HG03460 (cell line): ENCODE measurements around the gene UBTD1.
"Not testable (repeated sequence)": the region's sequence is repeated elsewhere in the genome, so short reads cannot be mapped to it uniquely, and the experiment has no call there.

Experiments
- ATAC-seq: cut with Tn5 transposase; IDR thresholded peaks from one replicate; pipeline ENCODE4 v1.9.1; 2021; ENCODE audit not compliant: unreplicated experiment

UBTD1 gene, protein sequence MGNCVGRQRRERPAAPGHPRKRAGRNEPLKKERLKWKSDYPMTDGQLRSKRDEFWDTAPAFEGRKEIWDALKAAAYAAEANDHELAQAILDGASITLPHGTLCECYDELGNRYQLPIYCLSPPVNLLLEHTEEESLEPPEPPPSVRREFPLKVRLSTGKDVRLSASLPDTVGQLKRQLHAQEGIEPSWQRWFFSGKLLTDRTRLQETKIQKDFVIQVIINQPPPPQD

GRCh38 chr10:97498841-97499560 is at the start of gene UBTD1:
Gene UBTD1, plus strand, starts transcription at chr10:97498924. Its CDS starts 280 bp downstream, at chr10:97499204.
- ATAC-seq: peak; percentile 4

- no peak for ATAC-seq
Observed at GRCh38 chr10:97450828-97451227, 47.9 kb upstream of the UBTD1 start.

DNA sequence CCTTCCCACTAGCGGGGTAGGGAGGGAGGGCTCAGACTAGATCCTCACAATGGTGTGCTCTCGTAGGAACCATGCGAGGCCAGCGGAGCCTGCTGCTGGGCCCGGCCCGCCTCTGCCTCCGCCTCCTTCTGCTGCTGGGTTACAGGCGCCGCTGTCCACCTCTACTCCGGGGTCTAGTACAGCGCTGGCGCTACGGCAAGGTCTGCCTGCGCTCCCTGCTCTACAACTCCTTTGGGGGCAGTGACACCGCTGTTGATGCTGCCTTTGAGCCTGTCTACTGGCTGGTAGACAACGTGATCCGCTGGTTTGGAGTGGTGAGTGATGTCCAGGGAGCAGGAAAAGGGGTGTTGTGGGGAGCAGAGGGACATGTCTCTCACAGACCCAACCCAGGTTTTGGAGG is 47.1 kb upstream of the UBTD1 start:
- no peak for ATAC-seq

DNA sequence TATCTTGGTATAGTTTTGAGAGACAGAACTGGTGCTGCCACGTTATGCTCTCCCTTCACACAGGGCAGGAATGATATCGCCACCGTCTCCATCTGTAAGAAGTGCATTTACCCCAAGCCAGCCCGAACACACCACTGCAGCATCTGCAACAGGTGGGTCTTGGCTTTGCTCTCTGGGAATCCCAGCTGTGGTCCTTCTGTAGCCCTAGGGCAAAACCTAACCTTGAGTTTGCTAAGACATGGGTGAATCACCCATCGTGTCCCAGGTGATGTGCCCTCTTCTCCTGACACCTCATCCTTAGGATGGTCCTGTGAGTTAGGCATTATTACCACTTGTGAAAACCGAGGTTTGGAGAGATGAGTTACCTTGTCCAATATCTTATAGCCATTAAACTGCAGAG is 46.4 kb upstream of the UBTD1 start:
- ATAC-seq: no peak

DNA sequence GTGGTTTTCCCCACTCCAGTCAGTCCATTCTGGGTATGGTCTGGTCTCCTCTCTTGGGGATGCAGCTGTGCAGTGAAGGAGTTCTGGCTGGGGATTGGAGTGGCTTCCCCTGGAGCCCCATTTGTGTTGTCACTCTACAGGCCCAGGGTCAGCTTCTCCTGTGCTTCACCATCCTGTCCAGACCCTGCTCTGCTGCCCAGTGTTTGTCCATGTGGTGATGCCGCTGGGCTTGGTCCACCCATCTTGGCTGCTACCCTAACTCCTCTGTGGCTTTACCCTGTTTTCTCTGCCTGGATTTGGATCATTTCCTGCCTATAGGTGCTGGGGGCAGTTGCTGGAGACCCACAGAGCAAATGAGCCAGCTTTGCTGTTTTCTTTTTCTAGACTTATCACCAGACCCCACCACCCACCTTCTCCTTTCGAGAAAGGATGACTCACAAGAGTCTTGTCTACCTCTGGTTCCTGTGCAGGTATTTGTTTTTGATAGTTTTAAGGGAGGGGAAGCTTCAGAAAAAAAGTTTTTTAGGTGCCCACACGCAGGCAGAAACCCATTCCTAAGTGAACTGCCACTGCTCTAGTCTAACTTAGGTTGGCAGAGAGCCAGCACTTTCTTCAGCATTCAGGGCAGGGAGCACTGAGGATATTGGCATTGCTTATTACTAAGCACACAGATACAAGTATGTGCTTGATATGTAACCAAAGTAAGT is 44.2 kb upstream of the UBTD1 start:
- no peak for ATAC-seq

DNA sequence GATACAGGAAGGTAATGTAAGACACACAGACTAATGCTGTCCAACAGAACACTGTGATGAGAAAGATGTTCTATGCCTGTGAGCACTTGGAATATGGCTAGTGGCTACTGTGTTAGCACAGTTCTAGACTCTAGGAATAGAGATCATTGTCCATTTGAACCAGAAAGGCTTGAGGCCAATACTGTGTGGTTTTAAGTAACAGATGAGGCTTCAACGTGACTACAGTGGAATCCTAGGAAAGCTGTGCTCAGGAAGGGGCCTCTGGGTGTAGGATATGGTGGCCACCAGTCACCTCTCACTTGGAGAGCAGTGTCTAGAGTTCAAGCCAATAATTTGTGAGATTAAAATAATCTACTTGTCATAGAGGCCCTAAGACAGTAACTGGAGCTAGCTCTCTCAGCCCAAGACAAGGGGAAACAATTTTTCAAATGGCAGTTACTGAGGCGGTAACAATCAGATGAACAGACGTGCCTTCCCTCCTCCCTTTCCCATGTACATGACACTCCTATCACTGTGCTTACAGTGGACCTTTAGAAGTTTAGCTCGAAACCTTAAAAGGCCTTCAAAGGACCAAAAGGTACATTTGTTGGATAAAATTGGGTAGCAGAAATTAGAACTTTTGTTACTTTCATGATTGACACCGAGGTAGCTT is 42.6 kb upstream of the UBTD1 start:
- ATAC-seq: no peak

GRCh38 chr10:97456686-97457065 is 42.0 kb upstream of the UBTD1 start:
- ATAC-seq: no peak

DNA sequence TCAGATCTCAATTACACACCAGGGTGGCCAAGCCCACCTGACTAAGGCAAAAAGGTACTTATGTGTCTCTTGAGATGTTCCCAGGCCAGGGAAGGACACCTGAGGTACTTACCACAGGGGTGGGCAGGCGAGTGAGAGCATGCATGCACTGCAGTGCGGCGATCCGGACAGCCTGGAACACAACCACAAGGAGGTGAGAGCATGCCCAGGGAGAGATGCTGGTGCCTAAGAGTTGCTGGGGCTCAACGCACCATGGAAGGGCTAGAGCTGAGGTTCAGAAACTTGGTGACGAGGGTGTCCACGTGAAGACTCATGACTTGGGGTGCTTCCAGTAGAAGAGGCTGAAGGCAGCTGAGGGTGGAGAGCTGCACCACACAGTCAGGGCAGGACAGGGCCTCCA is 39.6 kb upstream of the UBTD1 start:
- no peak for ATAC-seq

DNA sequence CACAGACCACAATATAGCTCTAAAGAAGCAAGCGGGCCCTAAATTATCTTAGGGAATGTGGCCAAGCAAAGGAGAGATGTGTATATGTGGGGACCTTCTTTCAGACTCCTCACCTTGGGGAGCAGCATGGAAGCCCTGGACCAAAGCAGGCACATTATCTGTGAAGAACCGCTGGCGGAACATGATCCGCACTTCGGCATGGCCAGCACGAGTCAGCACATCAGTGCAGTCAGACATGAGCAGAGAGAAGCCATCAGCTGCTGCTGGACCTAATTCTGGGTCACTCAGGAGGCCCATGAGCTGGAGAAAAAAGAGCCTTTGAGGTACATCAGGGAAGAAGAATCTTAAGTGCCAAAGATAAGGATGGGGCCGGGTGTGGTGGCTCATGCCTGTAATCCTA is 38.8 kb upstream of the UBTD1 start:
- ATAC-seq: no peak

GRCh38 chr10:97462309-97462708 is 36.4 kb upstream of the UBTD1 start:
- ATAC-seq: no peak

DNA sequence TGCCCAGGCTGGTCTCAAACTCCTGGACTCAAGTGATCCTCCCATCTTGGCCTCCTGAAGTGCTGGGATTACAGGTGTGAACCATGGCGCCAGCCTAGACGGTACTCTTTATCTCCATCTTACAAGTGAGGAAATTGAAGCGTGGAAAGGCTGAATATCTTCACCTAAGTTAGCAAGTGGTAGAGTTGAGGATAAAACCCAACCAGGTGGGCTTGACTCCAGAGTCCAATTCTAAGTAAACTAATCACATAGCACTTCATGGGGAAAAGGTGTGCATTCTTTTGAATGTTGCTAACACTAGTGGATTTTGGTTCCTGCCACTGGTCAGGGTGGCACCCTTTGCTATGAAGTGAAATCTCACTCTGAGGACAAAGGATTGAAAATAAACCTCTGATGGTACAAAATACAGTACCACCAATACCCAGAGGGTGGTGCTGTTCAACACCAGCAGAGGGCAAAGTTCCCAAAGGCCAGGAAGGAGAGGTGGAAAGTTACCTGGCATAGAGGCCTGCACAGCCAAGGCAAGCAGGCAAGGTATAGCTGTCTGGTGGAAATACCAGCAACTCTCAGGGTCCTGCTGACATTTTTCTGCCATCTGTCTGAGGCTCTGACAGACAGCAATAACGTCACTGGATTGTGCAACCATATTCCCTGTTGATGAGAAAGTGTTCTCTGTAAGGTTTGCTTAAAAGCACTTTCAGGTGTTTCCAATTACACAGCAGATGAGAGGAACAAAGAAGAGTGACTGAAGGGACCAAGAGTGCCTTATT is 35.2 kb upstream of the UBTD1 start:
- ATAC-seq: peak; percentile 50

- ATAC-seq: no peak
Observed at GRCh38 chr10:97464226-97464625, 34.5 kb upstream of the UBTD1 start.

- ATAC-seq: no peak
Observed at GRCh38 chr10:97465982-97466381, 32.7 kb upstream of the UBTD1 start.

GRCh38 chr10:97466755-97467154 is 32.0 kb upstream of the UBTD1 start:
- ATAC-seq: no peak

DNA sequence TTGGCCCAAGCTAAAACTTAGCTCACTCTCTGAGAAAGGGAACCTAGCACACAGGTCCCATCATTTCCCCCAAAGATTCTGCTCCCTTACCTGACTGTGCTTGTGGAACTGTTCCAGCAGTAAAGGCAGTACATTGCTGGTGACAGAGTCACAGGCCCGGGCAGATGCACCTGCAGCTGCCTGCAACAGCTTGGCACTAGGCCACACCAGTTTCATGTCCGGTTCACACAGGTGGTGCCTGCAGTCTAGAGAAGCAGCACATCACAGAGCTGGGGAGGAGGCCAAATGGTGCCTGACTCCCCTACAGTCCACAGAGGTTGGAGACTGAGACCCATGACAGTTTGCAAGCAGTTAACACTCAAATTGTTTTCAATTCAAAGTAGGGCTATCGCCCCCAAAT is 30.6 kb upstream of the UBTD1 start:
- ATAC-seq: no peak

DNA sequence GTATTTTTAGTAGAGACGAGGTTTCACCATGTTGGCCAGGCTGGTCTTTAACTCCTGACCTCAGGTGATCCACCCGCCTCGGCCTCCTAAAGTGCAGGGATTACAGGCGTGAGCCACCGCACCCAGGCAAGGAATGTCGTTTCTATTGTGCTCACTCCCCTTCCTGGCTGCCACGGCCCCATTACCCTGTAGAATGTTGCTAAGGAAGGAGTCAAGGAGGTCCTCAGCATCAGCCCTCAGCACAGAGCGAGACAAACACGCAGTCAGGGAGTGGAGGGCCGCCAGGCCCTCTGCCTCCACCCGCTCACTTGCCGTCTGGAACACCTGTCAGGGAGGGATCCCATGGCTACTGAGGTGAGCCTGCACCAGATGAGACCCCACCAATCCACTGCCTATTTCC is 29.9 kb upstream of the UBTD1 start:
- ATAC-seq: not testable (repeated sequence)

GRCh38 chr10:97474918-97475317 is 23.8 kb upstream of the UBTD1 start:
- no peak for ATAC-seq

DNA sequence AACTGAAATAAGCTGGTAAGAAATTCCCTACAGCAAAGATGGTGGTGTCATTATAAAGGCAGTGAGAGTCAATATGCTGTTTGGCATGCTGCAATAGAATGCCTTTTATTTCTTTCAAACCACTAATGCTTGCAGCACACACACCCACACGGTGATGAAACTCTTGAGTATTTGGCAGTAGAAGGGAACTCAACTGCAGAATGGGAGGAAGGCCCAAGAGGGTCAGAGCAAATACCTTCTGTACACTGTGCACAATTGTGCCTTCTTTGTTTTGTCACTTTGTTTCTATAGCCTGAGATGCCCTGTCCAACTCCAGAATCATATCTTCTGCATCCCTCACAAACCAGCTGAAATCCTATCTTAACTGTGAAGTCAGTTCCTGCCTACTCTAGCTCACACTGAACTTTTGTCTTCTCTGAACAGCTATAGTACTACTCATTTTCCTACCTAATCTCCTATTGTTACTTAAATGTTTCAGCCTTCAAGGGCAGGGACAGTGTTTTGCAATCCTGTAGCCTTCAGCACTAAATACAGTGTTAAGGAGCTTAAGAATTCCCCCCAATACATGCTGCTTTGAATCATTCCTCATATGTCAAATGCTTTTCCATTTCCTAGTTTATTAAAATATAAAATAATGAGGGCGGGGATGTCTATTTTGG is 22.7 kb upstream of the UBTD1 start:
- no peak for ATAC-seq

DNA sequence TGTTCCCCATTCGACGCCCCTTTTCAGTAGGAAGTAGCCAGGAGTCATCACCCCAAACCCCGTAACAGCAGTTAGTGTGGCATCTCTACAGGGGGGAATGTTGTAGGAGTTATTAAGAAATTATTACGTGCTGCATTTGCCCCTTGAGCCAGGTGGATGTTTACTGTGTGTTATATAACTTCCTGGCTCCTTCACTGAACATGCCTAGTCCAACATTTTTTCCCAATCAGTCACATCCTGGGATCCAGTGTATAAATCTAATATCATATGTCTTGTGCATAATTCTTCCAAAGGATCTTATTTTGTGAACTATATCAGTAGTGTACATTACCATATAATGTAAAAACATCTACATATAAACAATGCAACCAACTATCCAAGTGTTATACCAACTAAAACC is 19.3 kb upstream of the UBTD1 start:
- not testable (repeated sequence) for ATAC-seq

DNA sequence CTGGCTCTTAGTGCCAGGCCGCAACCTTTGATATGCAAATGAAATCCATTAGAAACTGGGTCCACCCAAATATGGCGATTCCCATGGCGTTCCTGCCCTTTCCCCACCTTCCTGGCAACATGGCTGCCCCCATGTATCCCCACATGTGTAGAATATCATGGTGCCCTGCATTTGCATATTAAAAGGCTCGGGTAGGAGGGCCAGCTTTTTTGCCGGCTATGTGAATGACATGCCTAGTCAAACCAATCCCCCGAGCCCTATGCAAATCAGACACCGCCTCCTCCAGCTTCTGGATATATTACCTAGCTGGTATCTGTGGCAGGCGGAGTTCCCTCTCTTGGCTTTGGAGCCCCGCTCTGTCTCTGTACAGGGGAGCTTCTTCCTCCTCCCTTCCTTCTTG is 18.8 kb upstream of the UBTD1 start:
- ATAC-seq: no peak
